Transverse colon (tissue), 4 donors: ENCODE measurements around the gene DOCK6.

Source experiments
- EP300 ChIP-seq: sonication (generic); formaldehyde crosslinking; IDR thresholded peaks from one replicate; pipeline ENCODE4 v1.6.1; 2017; ENCODE audit warnings: antibody characterized with exemption, low read depth
- POLR2A ChIP-seq: fragments of 450-650 bp; IDR thresholded peaks from one replicate; pipeline ENCODE4 v1.6.1; 2016; ENCODE audit warnings: antibody characterized with exemption, mild to moderate bottlenecking, moderate library complexity
- POLR2AphosphoS5 ChIP-seq, 3 donors: sonication (generic); formaldehyde crosslinking; IDR thresholded peaks; one replicate each; pipeline ENCODE4 v1.6.1; 2016; ENCODE audit warnings: antibody characterized with exemption in 3 of 3
- TF ChIP-seq, protein P1 (sequence below), 5 experiments: fragments of 200-600 bp in 3 of 5; fragments of 450-650 bp in 2 of 5; sonication (generic) in 3 of 5; IDR thresholded peaks; 1 replicate in 2 of 5; 2 replicates in 3 of 5; pipeline ENCODE4 v1.5.1; 2016 to 2017; ENCODE audit warnings: antibody characterized with exemption in 5 of 5, inconsistent platforms in 3 of 5, mild to moderate bottlenecking in 2 of 5, moderate library complexity in 1 of 5

GRCh38 chr19:11304936-11305335, 42.6 kb upstream of the DOCK6 start:
- TF ChIP-seq, protein P1, sequence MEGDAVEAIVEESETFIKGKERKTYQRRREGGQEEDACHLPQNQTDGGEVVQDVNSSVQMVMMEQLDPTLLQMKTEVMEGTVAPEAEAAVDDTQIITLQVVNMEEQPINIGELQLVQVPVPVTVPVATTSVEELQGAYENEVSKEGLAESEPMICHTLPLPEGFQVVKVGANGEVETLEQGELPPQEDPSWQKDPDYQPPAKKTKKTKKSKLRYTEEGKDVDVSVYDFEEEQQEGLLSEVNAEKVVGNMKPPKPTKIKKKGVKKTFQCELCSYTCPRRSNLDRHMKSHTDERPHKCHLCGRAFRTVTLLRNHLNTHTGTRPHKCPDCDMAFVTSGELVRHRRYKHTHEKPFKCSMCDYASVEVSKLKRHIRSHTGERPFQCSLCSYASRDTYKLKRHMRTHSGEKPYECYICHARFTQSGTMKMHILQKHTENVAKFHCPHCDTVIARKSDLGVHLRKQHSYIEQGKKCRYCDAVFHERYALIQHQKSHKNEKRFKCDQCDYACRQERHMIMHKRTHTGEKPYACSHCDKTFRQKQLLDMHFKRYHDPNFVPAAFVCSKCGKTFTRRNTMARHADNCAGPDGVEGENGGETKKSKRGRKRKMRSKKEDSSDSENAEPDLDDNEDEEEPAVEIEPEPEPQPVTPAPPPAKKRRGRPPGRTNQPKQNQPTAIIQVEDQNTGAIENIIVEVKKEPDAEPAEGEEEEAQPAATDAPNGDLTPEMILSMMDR (IDR thresholded peaks at IDR 0.05): no peak
- no peak for TF ChIP-seq POLR2A
- TF ChIP-seq POLR2AphosphoS5 (IDR thresholded peaks at IDR 0.05): no peak
- TF ChIP-seq EP300: no peak
